ENCODE measurements around the gene DEPDC5.

GRCh38 chr22:31912407-31912743, 158.6 kb downstream of the DEPDC5 start:
- no peak for TF ChIP-seq CTCF (IDR thresholded peaks at IDR 0.05)
- TF ChIP-seq POLR2AphosphoS5 (IDR thresholded peaks at IDR 0.05): no peak
- no peak for TF ChIP-seq POLR2A (IDR thresholded peaks at IDR 0.05)
- no peak for TF ChIP-seq EP300 (IDR thresholded peaks at IDR 0.05; ENCODE audit: low read depth)

Measured in transverse colon (tissue), 4 donors.